NCI-H1417 (cell line): ENCODE results near the gene LIPK.

Experiments
- DNase-seq, 3 experiments: peaks; one replicate each; lab custom pipeline; 2025; lab: John Stamatoyannopoulos, UW

LIPK gene

DNA sequence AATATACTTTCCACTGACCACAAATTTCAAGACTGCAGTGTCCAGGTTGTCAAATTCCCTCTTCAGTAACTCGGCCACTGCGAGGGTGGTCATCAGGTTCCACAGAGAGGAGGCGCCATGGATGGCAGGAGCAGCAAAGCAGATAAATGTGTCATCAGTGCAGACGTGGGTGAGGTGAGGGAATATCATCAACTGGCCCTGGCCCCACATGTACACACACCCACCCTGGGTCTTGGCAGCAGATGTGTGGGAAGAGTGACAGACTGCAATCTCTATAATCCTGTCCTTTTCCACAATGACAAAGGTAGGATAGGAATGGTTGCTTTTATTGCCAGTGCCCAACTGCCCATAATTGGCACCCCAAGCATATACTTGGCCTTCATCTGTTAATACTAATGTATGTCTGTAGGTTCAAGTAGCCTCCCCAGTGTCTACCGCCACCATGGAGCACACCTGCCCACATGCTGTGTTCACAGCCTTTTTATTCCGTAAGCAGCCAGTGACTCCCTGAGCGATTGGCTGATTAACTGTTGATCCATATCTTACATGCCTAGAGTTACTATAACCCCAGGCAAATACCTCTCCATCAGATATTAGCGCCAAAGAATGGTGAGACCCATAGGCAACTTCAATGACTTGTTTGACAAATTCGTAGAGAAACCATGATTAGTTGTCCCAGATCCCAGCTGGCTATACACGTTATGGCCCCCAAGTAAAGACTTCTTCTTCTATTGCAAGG, 80.2 kb downstream of the LIPK start:
- DNase-seq = no peak

DNA sequence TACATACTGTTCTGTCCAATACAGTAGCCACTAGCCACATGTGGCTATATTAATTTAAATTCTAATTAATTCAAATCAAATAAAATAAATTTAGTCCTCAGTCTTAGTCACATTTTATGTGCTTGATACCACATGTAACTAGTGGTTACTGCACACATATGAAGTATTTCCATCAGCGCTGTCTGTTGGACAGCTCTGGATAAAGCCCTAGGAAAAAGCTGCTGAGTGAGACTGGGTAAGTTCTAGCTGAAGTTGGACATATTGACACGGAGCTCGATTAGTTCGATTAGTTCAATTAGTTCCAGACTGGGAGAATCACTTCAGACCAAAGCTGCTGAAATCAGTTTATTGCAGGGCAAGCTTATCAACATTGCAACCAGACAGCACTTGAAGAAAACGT, 81.4 kb downstream of the LIPK start:
- no peak for DNase-seq

DNA sequence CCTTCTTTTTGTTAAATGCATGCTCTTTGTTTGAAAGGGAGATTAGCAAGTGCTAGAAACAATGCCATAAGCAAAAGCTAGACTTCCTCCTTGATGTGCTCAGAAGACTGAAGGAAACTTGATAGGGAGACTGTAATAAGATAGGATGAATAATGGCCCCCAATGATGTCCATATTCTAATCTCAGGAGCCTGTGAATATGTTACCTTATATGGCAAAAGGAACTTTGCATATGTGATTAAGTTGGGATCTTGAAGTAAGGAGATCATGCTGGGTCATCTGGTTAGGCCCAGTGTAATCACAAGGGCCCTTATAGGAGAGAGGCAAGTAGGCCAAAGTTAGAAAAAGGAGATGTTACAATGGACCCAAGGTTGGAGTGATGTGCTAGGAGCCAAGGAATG, 82.9 kb downstream of the LIPK start:
- no peak for DNase-seq

DNA sequence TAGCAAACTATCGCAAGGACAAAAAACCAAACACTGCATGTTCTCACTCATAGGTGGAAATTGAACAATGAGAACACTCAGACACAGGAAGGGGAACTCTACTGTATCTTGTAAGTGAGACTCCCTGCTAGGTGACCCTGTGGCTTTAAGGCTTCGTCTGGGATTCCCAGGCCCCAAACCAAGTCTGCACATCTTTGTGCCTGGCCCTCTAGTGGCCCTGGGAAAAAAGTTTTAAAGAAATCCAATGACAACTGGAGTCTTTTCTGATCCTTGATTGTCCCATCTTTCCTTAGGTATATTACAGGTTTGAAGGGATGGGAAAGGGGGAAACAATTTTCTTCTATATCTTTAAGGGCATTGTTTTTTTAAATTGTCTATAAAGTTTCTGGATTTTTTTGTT, 85.9 kb downstream of the LIPK start:
- peak in 1 of 3 experiments; percentile 10 for DNase-seq

DNA sequence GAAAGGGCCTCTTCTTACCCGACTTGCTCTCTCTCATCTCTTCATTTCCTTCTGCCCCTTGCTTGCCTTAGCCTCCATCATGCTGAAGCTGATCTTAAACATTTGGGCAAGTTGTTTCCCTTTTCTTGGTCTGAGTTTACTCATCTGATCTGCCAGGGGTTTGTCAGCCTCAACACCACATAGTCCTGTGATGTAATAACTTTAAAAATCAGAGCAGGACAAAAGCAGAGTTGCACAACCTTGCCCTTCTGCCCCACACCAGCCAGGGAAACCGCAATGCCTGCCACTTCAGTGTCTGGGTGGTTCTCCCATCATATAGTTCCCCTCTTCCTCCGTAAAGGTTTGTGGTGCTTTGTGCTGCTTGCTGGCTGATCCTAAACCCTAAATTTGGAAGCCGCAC, 86.6 kb downstream of the LIPK start:
- no peak for DNase-seq

DNA sequence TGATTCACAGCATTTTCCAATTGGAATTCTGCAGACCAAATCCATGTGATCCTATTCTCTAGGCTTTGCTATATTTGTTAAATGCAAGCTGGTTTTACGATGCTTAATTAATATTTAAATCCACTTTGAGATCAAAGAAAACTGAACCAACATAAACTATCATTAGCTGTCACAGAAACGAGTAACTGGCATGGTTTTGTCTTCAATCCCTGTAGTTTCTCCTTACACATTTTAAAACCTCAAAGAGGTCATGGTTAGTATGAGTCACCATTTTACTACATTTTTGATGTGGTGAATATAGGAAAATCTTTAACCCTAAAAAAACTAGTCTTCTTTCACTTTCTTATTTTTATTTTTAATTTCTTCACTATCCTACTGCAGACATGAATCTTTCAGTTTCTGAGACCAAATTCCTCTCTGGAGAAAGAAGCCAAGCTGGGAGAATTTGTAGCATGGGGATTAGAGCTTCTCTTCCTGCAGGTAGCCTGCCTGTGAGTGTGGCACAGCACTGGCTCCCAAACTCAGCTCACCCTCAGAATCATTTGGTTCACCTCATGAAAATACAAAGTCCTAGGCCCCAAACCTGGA, 87.8 kb downstream of the LIPK start:
- no peak for DNase-seq

DNA sequence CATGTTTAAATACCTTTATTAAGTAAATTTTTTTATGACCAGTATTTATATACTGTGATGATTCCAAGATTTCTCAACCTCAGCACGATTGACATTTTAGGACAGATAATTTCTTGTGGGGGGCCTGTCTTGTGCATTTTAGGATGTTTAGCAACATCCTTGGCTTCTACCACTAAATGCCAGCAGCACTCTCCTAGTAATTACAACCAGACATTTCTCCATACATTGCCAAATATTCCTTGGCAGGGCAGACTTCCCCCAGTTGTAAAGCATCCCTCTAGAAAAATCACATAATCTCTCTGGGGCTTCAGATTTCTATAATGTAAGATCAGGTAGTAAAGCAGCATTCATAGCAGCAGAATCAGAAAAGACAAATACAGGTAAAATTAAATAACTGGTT, 88.7 kb downstream of the LIPK start:
- no peak for DNase-seq

DNA sequence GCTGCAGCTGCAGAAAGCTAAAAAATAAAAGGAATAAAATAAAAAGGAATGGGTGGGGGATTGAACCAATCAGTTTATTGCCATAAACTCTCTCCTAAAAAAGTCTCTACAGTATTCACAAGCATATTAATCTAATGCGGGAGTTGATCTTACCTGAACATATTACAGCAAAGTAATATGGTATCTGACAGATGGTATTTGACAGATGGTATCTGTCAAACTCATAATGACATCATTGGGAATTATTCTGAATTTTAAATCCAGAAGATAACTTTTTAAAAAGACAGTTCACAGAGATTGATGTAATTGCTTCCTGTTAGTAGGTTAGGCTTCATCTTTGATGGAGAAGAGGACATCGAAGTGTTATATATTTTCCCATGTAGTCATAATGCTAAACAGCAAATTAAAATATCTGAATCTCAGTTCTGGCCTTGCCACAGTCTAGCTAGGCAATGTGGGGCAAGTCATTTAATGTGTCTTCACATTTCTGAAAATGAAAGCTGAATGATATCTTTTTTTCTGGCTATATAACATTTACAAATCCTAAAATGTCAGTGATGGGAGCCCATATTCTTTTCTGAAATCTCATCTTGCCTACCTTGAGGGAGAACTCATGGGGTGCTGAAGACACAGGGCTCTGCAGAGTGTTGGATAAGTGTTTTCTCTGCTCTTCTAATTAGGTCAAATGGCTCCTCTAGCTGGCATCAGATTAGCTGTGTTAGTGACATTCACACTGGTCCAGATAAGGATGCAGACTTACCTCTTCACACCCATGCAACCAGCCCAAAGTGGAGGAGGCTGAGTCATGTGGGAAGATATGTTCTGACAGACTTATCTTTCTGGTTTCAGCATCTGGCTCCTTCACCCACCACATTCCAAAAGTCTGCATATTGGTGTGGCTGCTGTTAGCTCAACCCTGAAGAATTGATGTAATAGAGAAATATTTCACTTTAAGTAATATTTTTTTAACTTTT, 94.4 kb downstream of the LIPK start:
- DNase-seq = no peak
